SU-DHL-6 (cell line): Measurements from ENCODE around the gene SEC62.

ENCODE experiments used
- EZH2phosphoT487 ChIP-seq: fragments of 200-600 bp; sonication (generic), shearing (Covaris generic); conservative IDR thresholded peaks from 2 replicates; pipeline ENCODE4 v1.6.1; 2018; ENCODE audit warnings: mild to moderate bottlenecking, antibody characterized with exemption, low read length, moderate library complexity, mixed read lengths
- TF ChIP-seq, protein P1 (sequence below): fragments of 200-600 bp; sonication (generic); IDR thresholded peaks from one replicate; pipeline ENCODE4 v1.5.1; 2017; ENCODE audit warnings: antibody characterized with exemption, mild to moderate bottlenecking, low read length, moderate library complexity; ENCODE audit not compliant: insufficient read depth, poor library complexity, severe bottlenecking

DNA sequence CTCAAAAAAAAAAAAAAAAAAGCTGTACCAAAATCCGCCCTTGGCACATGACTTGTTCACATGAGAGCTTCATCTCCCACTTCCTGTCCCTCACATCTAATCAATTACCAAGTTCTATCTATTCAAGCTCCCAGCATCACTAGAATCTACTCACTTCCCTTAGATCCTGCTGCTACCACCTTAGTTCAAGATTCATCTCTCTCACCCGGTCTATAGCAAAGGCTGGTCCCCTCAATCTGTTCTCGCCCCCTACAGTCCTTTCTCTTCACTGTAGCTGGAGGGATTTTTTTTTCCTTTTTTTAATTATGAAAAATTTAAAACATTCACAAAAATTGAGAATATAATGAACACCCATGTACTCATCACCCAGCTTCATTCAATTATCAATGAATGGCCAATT lies 54.5 kb downstream of the SEC62 start:
- TF ChIP-seq, protein P1, sequence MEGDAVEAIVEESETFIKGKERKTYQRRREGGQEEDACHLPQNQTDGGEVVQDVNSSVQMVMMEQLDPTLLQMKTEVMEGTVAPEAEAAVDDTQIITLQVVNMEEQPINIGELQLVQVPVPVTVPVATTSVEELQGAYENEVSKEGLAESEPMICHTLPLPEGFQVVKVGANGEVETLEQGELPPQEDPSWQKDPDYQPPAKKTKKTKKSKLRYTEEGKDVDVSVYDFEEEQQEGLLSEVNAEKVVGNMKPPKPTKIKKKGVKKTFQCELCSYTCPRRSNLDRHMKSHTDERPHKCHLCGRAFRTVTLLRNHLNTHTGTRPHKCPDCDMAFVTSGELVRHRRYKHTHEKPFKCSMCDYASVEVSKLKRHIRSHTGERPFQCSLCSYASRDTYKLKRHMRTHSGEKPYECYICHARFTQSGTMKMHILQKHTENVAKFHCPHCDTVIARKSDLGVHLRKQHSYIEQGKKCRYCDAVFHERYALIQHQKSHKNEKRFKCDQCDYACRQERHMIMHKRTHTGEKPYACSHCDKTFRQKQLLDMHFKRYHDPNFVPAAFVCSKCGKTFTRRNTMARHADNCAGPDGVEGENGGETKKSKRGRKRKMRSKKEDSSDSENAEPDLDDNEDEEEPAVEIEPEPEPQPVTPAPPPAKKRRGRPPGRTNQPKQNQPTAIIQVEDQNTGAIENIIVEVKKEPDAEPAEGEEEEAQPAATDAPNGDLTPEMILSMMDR, result peak; percentile 55
- no peak for TF ChIP-seq EZH2phosphoT487
